Upper lobe of right lung (tissue), 1 donor: Measurements from ENCODE around the gene RASD2. TPM values are rescaled to one million over a fixed set of nuclear protein-coding genes. Genes with fewer than 3 reads are reported as not detected.

Experiments used
- ATAC-seq: fragments of 200-7000 bp; cut with Tn5 transposase; one replicate; pipeline ENCODE4 v1.9.1; 2020; ENCODE audit warnings: mild to moderate bottlenecking, moderate library complexity
- DNase-seq: peaks from one replicate; pipeline ENCODE4 v3.0.0-alpha.2; 2020
- H3K27ac ChIP-seq: fragments of 200-600 bp; one replicate; pipeline ENCODE4 v1.8.0; 2022
- H3K27me3 ChIP-seq: fragments of 200-600 bp; one replicate; pipeline ENCODE4 v1.8.0; 2022; ENCODE audit warnings: mild to moderate bottlenecking
- H3K36me3 ChIP-seq: fragments of 200-600 bp; one replicate; pipeline ENCODE4 v1.8.0; 2022
- H3K4me1 ChIP-seq: fragments of 200-600 bp; one replicate; pipeline ENCODE4 v1.8.0; 2022
- H3K4me3 ChIP-seq: fragments of 200-600 bp; one replicate; pipeline ENCODE4 v1.8.0; 2022; ENCODE audit warnings: mild to moderate bottlenecking
- H3K9me3 ChIP-seq: fragments of 200-600 bp; one replicate; pipeline ENCODE4 v1.8.0; 2022
- CTCF ChIP-seq: fragments of 200-600 bp; IDR thresholded peaks from one replicate; pipeline ENCODE4 v1.8.0; 2022; ENCODE audit warnings: antibody characterized with exemption
- intact Hi-C: fragments of 100-400 bp; cut with DNase I; formaldehyde crosslinking; loops from one replicate; pipeline ENCODE4 v1.11.0; 2022
- total RNA-seq: library from RNA; stranded (reverse); fragmentation: NEBNext Ultra II Directional; extraction: Animal tissue kit (Norgen Biotek cat#: 25700); gene quantifications from one replicate; pipeline ENCODE4 v1.2.1, GENCODE V29; 2021
- donor health status: DM: no; HTN: yes; CAD: no; lungs with severe emphysema.

RASD2 gene
- total RNA-seq, 1 donor from 2014 or later, result 4.1 TPM

- intact Hi-C loops, result no loop called here
- no peaks in the 10 kb centered on the region for H3K36me3 ChIP-seq
- ATAC-seq (peak; percentile 87), DNase-seq (peak; percentile 73)
- TF ChIP-seq CTCF, result no peak
- H3K27ac ChIP-seq, result no peak overlapping the region
- H3K4me1 ChIP-seq, result no peaks in the 10 kb centered on the region
- H3K9me3 ChIP-seq, result no peaks in the 10 kb centered on the region
- no peaks in the 10 kb centered on the region for H3K27me3 ChIP-seq
- H3K4me3 ChIP-seq, result no peak overlapping the region
These were observed 61.3 kb downstream of the RASD2 start for GRCh38 chr22:35601743-35602615.

Other genes with a start within 250 kb of the RASD2 start
- gene TOM1, start 240.9 kb upstream of the RASD2 start, total RNA-seq, result 101 TPM
- 54.0 TPM for gene HMOX1, start 159.7 kb upstream of the RASD2 start, total RNA-seq
- 22.1 TPM for gene MCM5, start 140.7 kb upstream of the RASD2 start, total RNA-seq
- 2.2 TPM for gene MB, start 76.5 kb downstream of the RASD2 start, total RNA-seq
- 45.6 TPM for gene APOL6, start 107.6 kb downstream of the RASD2 start, total RNA-seq
- gene APOL5, start 177.0 kb downstream of the RASD2 start, total RNA-seq, result not detected